Common myeloid progenitor, CD34-positive (primary cell): Measurements from ENCODE around the gene PRPF40B.

Experiments used
- CTCF ChIA-PET: fragments of 350-600 bp; sonication (Branson Sonifier 250); formaldehyde crosslinking; loops from one replicate; lab custom pipeline; 2021; ENCODE audit warnings: antibody characterized with exemption; lab: Charles Lee
- POLR2A ChIA-PET: fragments of 350-600 bp; sonication (Branson Sonifier 250); formaldehyde crosslinking; loops from one replicate; lab custom pipeline; 2021; ENCODE audit warnings: antibody characterized with exemption; lab: Charles Lee
- DNase-seq, 3 donors: peaks; one replicate each; pipeline versions ENCODE4 v3.0.0 to v3.0.0-alpha.2; 2013
- H3K27ac ChIP-seq, 2 experiments: 1 replicate in 1 of 2; 2 replicates in 1 of 2; pipeline ENCODE4 v1.7.0; 2013; ENCODE audit warnings: inconsistent platforms in 2 of 2, low read length in 2 of 2, mild to moderate bottlenecking in 2 of 2, low read depth in 1 of 2, moderate library complexity in 1 of 2; ENCODE audit not compliant: severe bottlenecking in 2 of 2, insufficient read depth in 1 of 2, poor library complexity in 1 of 2
- H3K27me3 ChIP-seq, 5 experiments: replicated peaks in 2 of 5; 1 replicate in 3 of 5; 2 replicates in 2 of 5; pipeline versions ENCODE4 v1.6.1 to v1.7.0; 2013; ENCODE audit warnings: low read length in 4 of 5, mild to moderate bottlenecking in 2 of 5, moderate library complexity in 2 of 5, inconsistent platforms in 1 of 5; ENCODE audit not compliant: insufficient read depth in 5 of 5, control insufficient read depth in 4 of 5
- H3K36me3 ChIP-seq, 4 experiments: 1 replicate in 2 of 4; 2 replicates in 2 of 4; pipeline versions ENCODE4 v1.6.1 to v1.7.0; 2013; ENCODE audit warnings: low read length in 3 of 4, control low read depth in 1 of 4, mild to moderate bottlenecking in 1 of 4; ENCODE audit not compliant: control insufficient read depth in 4 of 4, insufficient read depth in 4 of 4
- H3K4me1 ChIP-seq, 4 experiments: 1 replicate in 3 of 4; 2 replicates in 1 of 4; pipeline versions ENCODE4 v1.6.1 to v1.7.1; 2013; ENCODE audit warnings: low read length in 3 of 4, mild to moderate bottlenecking in 3 of 4, control low read depth in 1 of 4, inconsistent platforms in 1 of 4, moderate library complexity in 1 of 4; ENCODE audit not compliant: control insufficient read depth in 4 of 4, insufficient read depth in 4 of 4; ENCODE audit errors: control extremely low read depth in 1 of 4
- H3K4me3 ChIP-seq, 7 experiments: 1 replicate in 4 of 7; 2 replicates in 3 of 7; pipeline versions ENCODE4 v1.5.1 to v1.7.0; 2013; ENCODE audit warnings: mild to moderate bottlenecking in 7 of 7, low read length in 6 of 7, moderate library complexity in 6 of 7, inconsistent platforms in 2 of 7, low read depth in 2 of 7, control low read depth in 1 of 7; ENCODE audit not compliant: insufficient read depth in 4 of 7, control insufficient read depth in 1 of 7; ENCODE audit errors: extremely low read depth in 1 of 7
- H3K9me3 ChIP-seq, 5 experiments: 1 replicate in 4 of 5; 2 replicates in 1 of 5; pipeline versions ENCODE4 v1.6.1 to v1.7.1; 2013; ENCODE audit warnings: low read length in 4 of 5, mild to moderate bottlenecking in 2 of 5, inconsistent platforms in 1 of 5, low read depth in 1 of 5, moderate library complexity in 1 of 5; ENCODE audit not compliant: control insufficient read depth in 4 of 5, insufficient read depth in 2 of 5; ENCODE audit errors: control extremely low read depth in 1 of 5
- WGBS: methylation state at CpG from one replicate; pipeline ENCODE4 v1.1.5; 2013; ENCODE audit not compliant: insufficient coverage; 5-methylcytosine and 5-hydroxymethylcytosine counted together

Gene PRPF40B

DNA sequence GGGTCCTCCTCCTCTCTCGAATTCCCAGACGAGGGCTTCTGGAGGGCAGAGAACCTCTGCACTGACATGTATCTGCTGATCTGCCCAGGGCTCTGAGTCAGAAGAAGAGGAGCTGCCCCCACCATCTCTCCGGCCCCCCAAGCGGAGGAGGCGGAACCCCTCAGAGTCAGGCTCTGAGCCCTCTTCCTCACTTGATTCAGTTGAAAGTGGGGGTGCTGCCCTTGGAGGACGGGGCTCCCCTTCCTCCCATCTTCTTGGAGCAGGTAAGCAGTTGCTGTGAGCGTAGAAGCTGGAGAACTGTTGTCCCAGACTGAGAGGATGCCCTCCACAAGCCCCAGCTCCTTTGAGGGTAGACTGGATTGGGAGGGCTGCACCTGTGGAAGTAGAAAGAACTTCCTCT is 19.8 kb downstream of the PRPF40B start:
- WGBS, result 97% methylated on average over 5 of the region's 7 CpGs
- H3K4me3 ChIP-seq, result no peak overlapping the region
- H3K9me3 ChIP-seq, result no peaks in the 10 kb centered on the region
- peaks cover 5 to 34% (median 12%) of the 10 kb centered on the region in 4 experiments for H3K36me3 ChIP-seq
- H3K4me1 ChIP-seq, result peaks cover 0 to 23% (median 15%) of the 10 kb centered on the region in 4 experiments
- ChIA-PET POLR2A (interaction anchor here (1.2 kb wide), 1 partner anchor 61 kb away, joined by 3 read pairs; no protein-coding TSS in a partner anchor), CTCF (interaction anchor here (1.0 to 40.7 kb wide), 19 partner anchors 7 to 197 kb away, joined by 3 to 929 read pairs (median 7); partner anchors contain the start of genes FMNL3 and TMBIM6)
- no peak for DNase-seq
- H3K27me3 ChIP-seq, result no peaks in the 10 kb centered on the region
- H3K27ac ChIP-seq, result no peak overlapping the region

DNA sequence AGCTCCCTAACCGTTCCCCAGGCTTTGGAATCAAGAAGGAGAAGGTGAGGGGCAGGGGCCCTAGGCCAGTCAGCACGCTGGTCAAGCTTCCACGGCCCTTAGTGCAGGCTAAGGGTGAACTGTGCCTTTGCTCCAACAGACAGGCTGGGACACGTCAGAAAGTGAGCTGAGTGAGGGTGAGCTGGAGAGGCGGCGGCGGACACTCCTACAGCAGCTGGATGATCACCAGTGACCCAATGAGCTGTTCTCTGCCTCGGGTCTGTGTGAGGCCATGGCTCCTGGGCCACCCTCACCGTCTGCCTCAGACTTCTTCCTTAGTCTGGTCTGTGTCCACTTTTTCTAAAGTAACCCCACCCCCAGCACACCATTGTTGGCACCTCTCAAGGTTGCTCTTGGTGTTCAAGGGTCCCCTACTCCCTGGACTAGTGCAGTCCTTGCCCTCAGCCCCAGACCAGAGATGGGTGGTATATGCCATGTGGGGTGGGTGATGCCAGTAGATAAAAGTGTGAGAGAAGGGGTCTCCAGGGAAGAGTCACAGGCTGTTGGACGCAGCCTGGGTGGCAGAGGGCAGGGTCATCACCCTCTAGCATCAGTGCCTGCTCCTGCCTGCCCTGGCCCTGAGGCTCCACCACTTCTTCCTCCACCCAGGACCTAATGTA is 20.7 kb downstream of the PRPF40B start:
- 94% methylated on average over 7 of the region's 10 CpGs for WGBS
- peaks cover 0 to 23% (median 15%) of the 10 kb centered on the region in 4 experiments for H3K4me1 ChIP-seq
- H3K27me3 ChIP-seq, result no peaks in the 10 kb centered on the region
- DNase-seq, result no peak
- no peaks in the 10 kb centered on the region for H3K9me3 ChIP-seq
- no peak overlapping the region for H3K4me3 ChIP-seq
- no peak overlapping the region for H3K27ac ChIP-seq
- H3K36me3 ChIP-seq, result peaks cover 5 to 42% (median 14%) of the 10 kb centered on the region in 4 experiments
- CTCF ChIA-PET, result interaction anchor here (0.9 to 40.7 kb wide), 21 partner anchors 7 to 196 kb away, joined by 3 to 929 read pairs (median 7); partner anchors contain the start of genes FMNL3 and TMBIM6
- POLR2A ChIA-PET, result interaction anchor here (1.2 kb wide), 1 partner anchor 60 kb away, joined by 3 read pairs; no protein-coding TSS in a partner anchor

DNA sequence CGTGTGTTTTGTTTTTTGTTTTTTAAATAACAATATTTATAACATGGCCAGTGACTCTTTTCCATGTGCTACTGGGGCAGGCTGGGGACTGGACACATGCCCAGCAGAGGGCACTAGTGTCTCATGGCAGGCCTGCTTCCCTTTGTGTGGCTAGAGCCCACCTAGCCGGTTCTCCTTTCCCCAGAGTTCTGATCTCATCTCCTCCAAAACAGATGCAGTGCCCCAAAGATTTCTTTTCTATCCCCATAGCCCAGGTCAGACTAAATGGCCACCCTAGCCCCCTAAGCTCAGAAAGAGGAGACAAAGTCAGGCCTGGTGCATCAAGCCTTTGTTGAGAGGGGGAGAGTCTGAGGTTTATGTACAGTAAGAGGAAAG is 21.2 kb downstream of the PRPF40B start:
- 0% methylated on average over 1 of the region's 2 CpGs for WGBS
- CTCF ChIA-PET, result interaction anchor here (0.7 to 40.7 kb wide), 20 partner anchors 8 to 194 kb away, joined by 3 to 929 read pairs (median 7); partner anchors contain the start of gene FMNL3
- no peak overlapping the region for H3K27ac ChIP-seq

DNA sequence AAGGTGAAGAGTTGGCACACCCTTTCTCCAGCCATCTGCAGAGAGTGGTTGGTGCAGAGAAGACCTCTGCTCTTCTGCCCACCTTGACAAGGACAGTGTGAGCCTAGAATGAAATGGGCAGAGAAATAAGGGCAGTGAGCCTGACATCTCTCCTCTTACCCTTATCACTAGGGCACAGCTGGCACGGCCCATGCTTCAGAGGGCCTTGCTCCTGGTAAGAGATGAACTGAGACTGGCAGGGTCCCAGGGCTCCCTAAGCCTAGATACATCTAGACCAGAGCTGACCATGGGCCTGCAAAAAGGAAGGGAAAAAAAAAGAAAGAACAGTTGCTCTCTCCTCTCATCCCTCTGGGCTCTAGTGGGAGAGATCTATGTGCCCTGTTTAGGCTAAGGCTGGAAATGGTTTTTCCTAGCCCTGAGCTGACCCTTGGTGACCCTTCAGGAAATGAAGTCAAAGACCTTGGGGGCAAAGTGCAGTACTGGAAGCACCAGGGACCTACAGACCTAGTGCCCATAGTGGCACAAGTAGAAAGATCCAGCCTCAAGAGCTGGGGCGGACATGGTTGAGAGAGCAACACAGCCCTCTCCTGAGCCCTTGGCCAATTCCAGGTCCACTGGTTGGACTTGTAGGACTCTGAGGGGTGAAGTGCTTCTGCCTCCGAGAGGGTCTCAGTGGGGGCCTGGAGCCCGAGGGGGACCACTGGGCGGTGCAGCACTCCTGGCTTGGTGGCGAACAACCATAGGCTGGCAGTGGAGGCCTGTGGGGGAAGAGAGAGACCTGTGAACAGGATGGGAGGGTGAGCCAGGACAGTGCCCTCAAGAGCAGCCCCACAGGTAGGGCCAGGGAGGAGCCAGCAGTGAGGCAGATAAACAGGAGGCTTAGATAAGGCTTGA is 22.0 kb downstream of the PRPF40B start:
- H3K27ac ChIP-seq, result no peak overlapping the region
- POLR2A ChIA-PET, result interaction anchor here (0.6 to 1.6 kb wide), 6 partner anchors 9 to 96 kb away, joined by 3 to 4 read pairs (median 4); partner anchors contain the start of genes FMNL3 and TMBIM6
- CTCF ChIA-PET, result interaction anchor here (0.6 to 40.7 kb wide), 18 partner anchors 9 to 193 kb away, joined by 3 to 929 read pairs (median 5); partner anchors contain the start of genes FMNL3 and TMBIM6

More for the DNA sequence above, 21.2 kb downstream of the PRPF40B start:
- H3K36me3 ChIP-seq, result peaks cover 5 to 47% (median 16%) of the 10 kb centered on the region in 4 experiments
- H3K4me1 ChIP-seq, result peaks cover 0 to 23% (median 15%) of the 10 kb centered on the region in 4 experiments
- DNase-seq, result peak; percentile 79 to 91 (median 87)
- POLR2A ChIA-PET, result interaction anchor here (1.1 to 1.6 kb wide), 5 partner anchors 8 to 97 kb away, joined by 3 to 4 read pairs (median 3); partner anchors contain the start of genes FMNL3 and TMBIM6
- H3K4me3 ChIP-seq, result peak overlapping the region in 1 of 7 experiments; percentile 19
- no peaks in the 10 kb centered on the region for H3K9me3 ChIP-seq
- H3K27me3 ChIP-seq, result no peaks in the 10 kb centered on the region

DNA sequence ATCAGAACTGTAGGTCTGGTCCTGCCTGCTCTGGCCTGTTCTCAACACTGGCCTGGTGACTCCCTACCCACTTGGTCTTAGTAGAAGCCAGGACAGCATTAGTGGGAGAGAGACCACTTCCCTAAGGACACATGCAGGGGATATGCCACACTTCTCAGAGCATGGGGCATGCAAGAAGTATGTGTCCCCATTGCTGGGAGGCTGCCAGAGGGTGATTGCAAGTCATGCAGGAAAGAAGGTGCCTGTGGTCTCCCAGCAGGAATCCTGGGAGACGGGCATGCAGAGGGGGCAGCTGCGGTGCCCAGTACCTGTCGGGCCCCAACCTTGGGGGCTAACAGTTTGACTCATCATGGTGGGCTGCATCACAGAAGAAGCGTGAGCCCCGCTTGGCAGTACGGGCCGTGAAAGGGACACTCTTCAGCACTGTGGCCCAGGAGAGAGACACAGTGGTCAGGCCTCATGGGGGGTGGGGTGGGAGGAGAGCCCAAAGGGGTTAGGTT is 23.0 kb downstream of the PRPF40B start:
- Histone ChIP-seq H3K4me3 (no peak overlapping the region), H3K27me3 (no peaks in the 10 kb centered on the region), H3K9me3 (no peaks in the 10 kb centered on the region), H3K27ac (no peak overlapping the region), H3K4me1 (peaks cover 0 to 23% (median 15%) of the 10 kb centered on the region in 4 experiments), H3K36me3 (peaks cover 5 to 60% (median 19%) of the 10 kb centered on the region in 4 experiments)
- WGBS, result 97% methylated on average over 7 of the region's 7 CpGs
- no peak for DNase-seq
- ChIA-PET POLR2A (no interaction called here), CTCF (interaction anchor here (0.6 to 40.7 kb wide), 12 partner anchors 8 to 192 kb away, joined by 3 to 929 read pairs (median 16); partner anchors contain the start of genes FMNL3 and TMBIM6)

More for the DNA sequence above, 22.0 kb downstream of the PRPF40B start:
- Histone ChIP-seq H3K4me3 (peak overlapping the region in 1 of 7 experiments; percentile 19), H3K36me3 (peaks cover 5 to 53% (median 16%) of the 10 kb centered on the region in 4 experiments), H3K9me3 (no peaks in the 10 kb centered on the region), H3K27me3 (no peaks in the 10 kb centered on the region), H3K4me1 (peaks cover 0 to 23% (median 15%) of the 10 kb centered on the region in 4 experiments)
- 100% methylated on average over 1 of the region's 6 CpGs for WGBS
- peak in 2 of 3 donors; percentile 31 to 41 for DNase-seq
